ENCODE data around the gene KREMEN1.

Gene KREMEN1

GRCh38 chr22:29190918-29191317 lies 118.1 kb downstream of the KREMEN1 start:
- DNase-seq (ENCODE audit: low spot score) = no peak

- no peak for DNase-seq (ENCODE audit: low spot score)
Measured at GRCh38 chr22:29193021-29193420, 120.2 kb downstream of the KREMEN1 start.

- DNase-seq (ENCODE audit: low spot score) = no peak
Measured at GRCh38 chr22:29194184-29194583, 121.3 kb downstream of the KREMEN1 start.

GRCh38 chr22:29195118-29195963 lies 122.5 kb downstream of the KREMEN1 start:
- no peak for DNase-seq (ENCODE audit: low spot score)

- DNase-seq (ENCODE audit: low spot score) = no peak
Measured at GRCh38 chr22:29195964-29196666, 123.3 kb downstream of the KREMEN1 start.

- no peak for DNase-seq (ENCODE audit: low spot score)
Measured at GRCh38 chr22:29197096-29197495, 124.3 kb downstream of the KREMEN1 start.

- no peak for DNase-seq (ENCODE audit: low spot score)
Measured at GRCh38 chr22:29198240-29198639, 125.4 kb downstream of the KREMEN1 start.

- DNase-seq (ENCODE audit: low spot score) = peak; percentile 17
Measured at GRCh38 chr22:29199702-29200400, 127.0 kb downstream of the KREMEN1 start.

GRCh38 chr22:29200901-29201300 lies 128.1 kb downstream of the KREMEN1 start:
- no peak for DNase-seq (ENCODE audit: low spot score)

GRCh38 chr22:29201782-29202181 lies 128.9 kb downstream of the KREMEN1 start:
- no peak for DNase-seq (ENCODE audit: low spot score)

GRCh38 chr22:29202212-29203192 lies 129.7 kb downstream of the KREMEN1 start:
- DNase-seq (ENCODE audit: low spot score) = peak; percentile 96

GRCh38 chr22:29203488-29204454 lies 130.9 kb downstream of the KREMEN1 start:
- no peak for DNase-seq (ENCODE audit: low spot score)

GRCh38 chr22:29204455-29205183 lies 131.8 kb downstream of the KREMEN1 start:
- no peak for DNase-seq (ENCODE audit: low spot score)

GRCh38 chr22:29205252-29205593 lies 132.4 kb downstream of the KREMEN1 start:
- DNase-seq (ENCODE audit: low spot score) = no peak

GRCh38 chr22:29205594-29206371 lies 132.9 kb downstream of the KREMEN1 start, which contains the start of gene EMID1:
Gene EMID1 (plus strand): TSS chr22:29205896. CDS start chr22:29206039, 143 bp downstream.
- DNase-seq (ENCODE audit: low spot score) = peak; percentile 86

GRCh38 chr22:29206372-29207242 lies 133.8 kb downstream of the KREMEN1 start:
- no peak for DNase-seq (ENCODE audit: low spot score)

- DNase-seq (ENCODE audit: low spot score) = no peak
Measured at GRCh38 chr22:29207243-29207550, 134.4 kb downstream of the KREMEN1 start.

Measured in HuH-7 (cell line).